Bronchial epithelial cell (primary cell): ENCODE data around the gene LTB4R. TPM values are rescaled to one million over a fixed set of nuclear protein-coding genes. Genes with fewer than 3 reads are reported as not detected.

ENCODE experiments used
- DNase-seq: peaks from one replicate; pipeline ENCODE4 v3.0.0-alpha.2; 2010; ENCODE audit warnings: low read depth
- FAIRE-seq: peaks from 2 replicates; lab custom pipeline; 2011; peaks lifted over from hg19 to GRCh38; lab: Jason Lieb, UNC
- H3K27me3 ChIP-seq: 2 replicates; pipeline ENCODE4 v1.5.1; 2011; ENCODE audit warnings: low read length; ENCODE audit not compliant: control insufficient read depth, insufficient read depth
- H3K36me3 ChIP-seq: 2 replicates; pipeline ENCODE4 v1.5.1; 2011; ENCODE audit warnings: low read length; ENCODE audit not compliant: control insufficient read depth, insufficient read depth
- H3K4me3 ChIP-seq: 2 replicates; pipeline ENCODE4 v1.5.1; 2011; ENCODE audit warnings: mild to moderate bottlenecking, low read depth, low read length, control low read depth
- total RNA-seq: library from RNA; depleted of rRNA; stranded (reverse); fragments of >200 nt; gene quantifications from 2 replicates; pipeline ENCODE4 v1.2.1, GENCODE V29; 2014
- TF ChIP-seq, protein P1 (sequence below): IDR thresholded peaks from 2 replicates; pipeline ENCODE4 v1.5.1; 2011; ENCODE audit warnings: mild to moderate bottlenecking, moderate library complexity, low read length, control low read depth, inconsistent platforms; ENCODE audit not compliant: insufficient read depth, severe bottlenecking

Gene LTB4R
- total RNA-seq, 1 donor from 2014 or later = 3.7 TPM

DNA sequence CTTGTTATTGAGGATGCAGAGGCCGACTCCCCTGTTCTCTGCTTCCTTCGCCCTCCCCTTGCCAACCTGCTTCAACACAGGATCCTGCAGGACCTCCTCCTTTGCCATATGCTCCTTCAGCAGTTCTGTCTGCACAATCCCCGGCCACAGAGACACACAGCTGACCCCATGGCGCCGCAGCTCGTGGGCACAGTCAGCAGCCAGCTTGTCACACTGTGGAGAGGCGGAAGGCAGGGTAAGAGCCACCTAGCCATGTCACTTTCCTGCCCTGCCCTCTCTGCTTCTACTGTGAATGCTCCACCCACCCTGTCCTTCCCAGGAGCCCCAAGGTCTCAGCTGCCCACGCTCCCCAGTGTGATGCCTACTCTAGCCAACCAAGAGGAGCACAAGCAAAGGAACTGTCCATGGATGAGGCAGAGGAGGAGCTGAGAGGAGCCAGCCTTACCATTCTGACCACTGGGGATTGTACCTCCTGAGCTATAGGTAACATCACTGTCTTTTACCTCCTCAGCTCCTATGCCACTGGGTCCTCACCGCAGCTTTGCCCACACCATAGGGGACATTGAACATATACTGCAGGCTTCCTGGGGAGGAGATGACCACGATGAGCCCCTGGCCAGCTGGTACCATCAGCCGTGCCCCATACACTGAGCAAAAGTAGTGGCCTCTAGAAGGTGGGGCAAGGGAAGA, 19.0 kb upstream of the LTB4R start:
- DNase-seq = no peak

DNA sequence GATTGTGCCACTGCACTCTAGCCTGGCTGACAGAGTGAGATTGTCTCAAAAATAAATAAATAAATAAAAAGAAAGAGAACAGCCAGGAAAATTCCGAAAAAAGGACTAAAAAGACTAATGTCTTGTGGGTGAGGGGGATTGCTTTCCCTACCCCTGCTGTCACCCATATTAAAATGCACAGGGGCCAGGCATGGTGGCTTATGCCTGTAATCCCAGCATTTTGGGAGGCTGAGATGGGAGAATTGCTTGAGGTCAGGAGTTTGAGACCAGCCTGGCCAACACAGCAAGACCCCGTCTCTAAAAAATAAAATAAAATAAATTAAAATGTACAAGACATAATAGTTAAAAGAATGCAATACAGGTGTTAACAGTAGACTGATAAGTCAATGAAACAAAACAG, 17.8 kb upstream of the LTB4R start:
- FAIRE-seq (no peak), DNase-seq (no peak)
- Histone ChIP-seq H3K36me3 (peaks cover 36% of the 10 kb centered on the region), H3K4me3 (no peak overlapping the region), H3K27me3 (no peaks in the 10 kb centered on the region)
- TF ChIP-seq, protein P1, sequence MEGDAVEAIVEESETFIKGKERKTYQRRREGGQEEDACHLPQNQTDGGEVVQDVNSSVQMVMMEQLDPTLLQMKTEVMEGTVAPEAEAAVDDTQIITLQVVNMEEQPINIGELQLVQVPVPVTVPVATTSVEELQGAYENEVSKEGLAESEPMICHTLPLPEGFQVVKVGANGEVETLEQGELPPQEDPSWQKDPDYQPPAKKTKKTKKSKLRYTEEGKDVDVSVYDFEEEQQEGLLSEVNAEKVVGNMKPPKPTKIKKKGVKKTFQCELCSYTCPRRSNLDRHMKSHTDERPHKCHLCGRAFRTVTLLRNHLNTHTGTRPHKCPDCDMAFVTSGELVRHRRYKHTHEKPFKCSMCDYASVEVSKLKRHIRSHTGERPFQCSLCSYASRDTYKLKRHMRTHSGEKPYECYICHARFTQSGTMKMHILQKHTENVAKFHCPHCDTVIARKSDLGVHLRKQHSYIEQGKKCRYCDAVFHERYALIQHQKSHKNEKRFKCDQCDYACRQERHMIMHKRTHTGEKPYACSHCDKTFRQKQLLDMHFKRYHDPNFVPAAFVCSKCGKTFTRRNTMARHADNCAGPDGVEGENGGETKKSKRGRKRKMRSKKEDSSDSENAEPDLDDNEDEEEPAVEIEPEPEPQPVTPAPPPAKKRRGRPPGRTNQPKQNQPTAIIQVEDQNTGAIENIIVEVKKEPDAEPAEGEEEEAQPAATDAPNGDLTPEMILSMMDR = no peak

More for the DNA sequence above, 19.0 kb upstream of the LTB4R start:
- Histone ChIP-seq H3K27me3 (no peaks in the 10 kb centered on the region), H3K4me3 (no peak overlapping the region), H3K36me3 (peaks cover 36% of the 10 kb centered on the region)
- FAIRE-seq = no peak
- TF ChIP-seq, protein P1 = no peak

DNA sequence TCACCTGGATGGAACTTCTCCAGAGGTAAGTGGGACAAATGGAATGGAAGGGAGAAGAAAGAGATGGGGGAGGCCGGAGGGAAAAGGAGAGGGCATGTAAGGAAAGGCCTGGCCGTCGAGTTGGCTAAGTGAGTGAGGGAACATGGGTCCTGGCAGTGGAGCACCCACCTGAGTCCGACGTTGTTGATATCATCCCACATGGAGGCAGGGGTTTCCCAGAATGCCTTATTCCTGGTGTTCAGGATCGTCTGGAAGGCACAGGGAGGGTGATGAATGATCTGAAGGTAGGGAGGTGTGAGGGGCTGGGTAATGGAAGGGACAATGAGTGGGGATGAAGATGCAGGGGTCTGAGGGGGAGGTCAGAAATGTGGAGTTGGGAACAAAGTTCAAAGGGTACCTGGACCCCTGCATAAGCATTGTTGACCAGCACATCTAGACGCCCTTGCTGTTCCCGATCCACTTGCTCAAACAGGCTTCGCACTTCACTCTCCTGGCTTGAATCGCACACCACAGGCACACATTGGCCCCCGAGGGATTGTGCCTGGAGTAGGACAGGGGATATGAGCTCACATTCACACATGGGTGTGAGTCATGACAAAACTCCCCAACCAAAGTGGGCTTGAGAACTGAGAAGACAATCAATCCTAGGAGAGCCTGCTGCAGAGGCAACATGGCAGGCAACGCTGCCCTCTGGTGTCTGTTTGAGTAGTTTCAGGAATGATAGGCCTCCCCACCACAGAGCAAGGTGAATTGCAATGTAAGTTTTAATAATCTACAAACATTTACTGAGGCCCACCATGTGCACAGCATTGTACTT, 14.8 kb upstream of the LTB4R start:
- Histone ChIP-seq H3K36me3 (peaks cover 24% of the 10 kb centered on the region), H3K27me3 (no peaks in the 10 kb centered on the region), H3K4me3 (no peak overlapping the region)
- TF ChIP-seq, protein P1 = peak; percentile 75
- FAIRE-seq = peak; percentile 55
- peak; percentile 94 for DNase-seq

DNA sequence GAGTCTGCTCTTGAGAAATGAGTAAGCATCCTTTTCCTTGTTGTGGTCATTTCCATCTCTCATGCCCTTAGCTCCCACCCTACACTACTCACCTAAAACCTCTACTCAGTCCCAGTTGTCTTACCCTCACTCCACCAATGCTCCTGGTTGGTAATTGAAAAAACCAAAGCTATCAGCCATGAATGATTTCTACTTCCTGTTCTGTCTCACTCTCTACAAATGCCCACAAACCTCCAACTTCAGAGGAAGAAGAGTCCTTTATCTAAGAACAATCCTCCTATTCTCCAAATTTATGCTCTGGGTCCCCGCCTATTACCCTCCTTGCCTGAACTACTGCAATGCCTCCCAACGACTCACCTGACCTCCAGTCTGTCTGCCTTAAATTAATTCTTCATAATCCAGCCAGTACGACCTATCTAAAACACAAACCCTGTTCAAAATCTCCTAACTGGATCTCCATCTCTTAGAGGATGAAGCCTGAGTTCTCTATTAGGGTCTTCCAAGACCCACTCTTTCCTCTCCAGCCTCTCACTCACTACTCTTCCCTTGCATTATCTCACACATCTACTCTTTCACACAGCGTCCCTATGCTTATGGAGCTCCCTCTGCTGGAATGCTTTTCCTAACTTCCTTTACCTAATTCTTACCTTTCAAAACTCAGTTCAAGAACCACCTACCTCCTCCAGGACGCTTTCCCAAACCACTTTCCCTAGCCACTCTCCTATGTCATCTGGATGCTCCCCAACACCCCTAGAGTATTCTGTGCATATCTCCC, 13.9 kb upstream of the LTB4R start:
- FAIRE-seq (no peak), DNase-seq (peak; percentile 72)
- TF ChIP-seq, protein P1 = peak; percentile 77
- H3K36me3 ChIP-seq = peaks cover 22% of the 10 kb centered on the region
- H3K27me3 ChIP-seq = no peaks in the 10 kb centered on the region
- H3K4me3 ChIP-seq = no peak overlapping the region

DNA sequence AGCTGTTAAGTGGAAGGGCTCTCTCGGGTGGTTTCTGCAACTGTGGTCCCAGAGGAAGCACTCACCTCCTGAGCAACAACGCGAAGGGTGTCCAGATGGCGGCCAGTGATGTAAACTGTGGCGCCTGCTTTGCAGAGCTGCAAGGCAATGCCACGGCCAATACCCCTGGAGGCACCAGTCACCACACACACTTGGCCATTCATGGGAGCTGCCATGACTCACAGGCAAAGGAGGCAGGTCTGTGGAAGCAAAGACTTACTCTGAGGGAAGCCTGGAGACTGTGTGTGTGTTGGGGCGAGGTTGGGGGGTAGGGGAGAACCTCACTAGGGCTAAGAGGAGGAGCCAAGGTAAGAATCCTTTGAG, 12.4 kb upstream of the LTB4R start:
- peaks cover 25% of the 10 kb centered on the region for H3K36me3 ChIP-seq
- no peak for FAIRE-seq
- H3K27me3 ChIP-seq = no peaks in the 10 kb centered on the region
- TF ChIP-seq, protein P1 = no peak
- peak overlapping the region; percentile 73 for H3K4me3 ChIP-seq
- peak; percentile 92 for DNase-seq
